Nucleus accumbens (tissue), 56 donors: Measurements from ENCODE around the gene SLC19A1.

Experiments
- DNase-seq, 56 donors: peaks; one replicate each; lab custom pipeline; 2025; lab: John Stamatoyannopoulos, UW

The SLC19A1 gene

DNA sequence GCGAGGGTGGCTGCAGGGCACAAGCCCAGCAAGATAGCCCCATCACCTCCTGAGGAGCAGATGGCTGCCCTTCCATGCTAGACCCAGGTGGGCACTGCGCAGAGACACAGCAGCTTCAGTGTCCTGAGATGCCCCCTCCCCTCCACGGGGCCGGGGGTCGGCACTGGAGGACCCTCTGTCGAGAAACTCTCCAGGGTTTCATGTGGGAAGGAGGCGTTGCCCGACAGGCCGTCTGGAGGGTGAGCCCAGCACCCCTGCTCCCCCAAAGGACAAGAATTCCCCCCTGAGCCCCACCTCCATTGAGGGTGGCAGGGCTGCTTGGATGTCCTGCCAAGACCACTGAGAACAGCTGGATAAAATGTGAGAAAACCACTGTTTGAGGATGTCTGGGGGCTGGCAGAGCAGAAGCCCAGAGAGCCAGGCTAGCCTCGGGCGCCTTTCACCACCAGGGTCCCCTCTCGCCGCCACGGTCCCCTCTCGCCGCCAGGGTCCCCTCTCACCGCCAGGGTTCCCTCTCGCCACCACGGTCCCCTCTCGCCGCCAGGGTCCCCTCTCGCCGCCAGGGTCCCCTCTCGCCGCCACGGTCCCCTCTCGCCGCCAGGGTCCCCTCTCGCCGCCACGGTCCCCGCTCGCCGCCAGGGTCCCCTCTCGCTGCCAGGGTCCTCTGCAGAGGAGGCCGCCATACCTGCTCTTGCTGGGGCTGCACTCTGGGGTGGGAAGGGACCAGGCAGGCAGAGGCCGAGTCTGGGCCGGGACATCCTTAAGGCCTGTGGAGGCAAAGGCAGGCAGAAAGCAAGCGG, 44.2 kb downstream of the SLC19A1 start:
- DNase-seq, result no peak

DNA sequence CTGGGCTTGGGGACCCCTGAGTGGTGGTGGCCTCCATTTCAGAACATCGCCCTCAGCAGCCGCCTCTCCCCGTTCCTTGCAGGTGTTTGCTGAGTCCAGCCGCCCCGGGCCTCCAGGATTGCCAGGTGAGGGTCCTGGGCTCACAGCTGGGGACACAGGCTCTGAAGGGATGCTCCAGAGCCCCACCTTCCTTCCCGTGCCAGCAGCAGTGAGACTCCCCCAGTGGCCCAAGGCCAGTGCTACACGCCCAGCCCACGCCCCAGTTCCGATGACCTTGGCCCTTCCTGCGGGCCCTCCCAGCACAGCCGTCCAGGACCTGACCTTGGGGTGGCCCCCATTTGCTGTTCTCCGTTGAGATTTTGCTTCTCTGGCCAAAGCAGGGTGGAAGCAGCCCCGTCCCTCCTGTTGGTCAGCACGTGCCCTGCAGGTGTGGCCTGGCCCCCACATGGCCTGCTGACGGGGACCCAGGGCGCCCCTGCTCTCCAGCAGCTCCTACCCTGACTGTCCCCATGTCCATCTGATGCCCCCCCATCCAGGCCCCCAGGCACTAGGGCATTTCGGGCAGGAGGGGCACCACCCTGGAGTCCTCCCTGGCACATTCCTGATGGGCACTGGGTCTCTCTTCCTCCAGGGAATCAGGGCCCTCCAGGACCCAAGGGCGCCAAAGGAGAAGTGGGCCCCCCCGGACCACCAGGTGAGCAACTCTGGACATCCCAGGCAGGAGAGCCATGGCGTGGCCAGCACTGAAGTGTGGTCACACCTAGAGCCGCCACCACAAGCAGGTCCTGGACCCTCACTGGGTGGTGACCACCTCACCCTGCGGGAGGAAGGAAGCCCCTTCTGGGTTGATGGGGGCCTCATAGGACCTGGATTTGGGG, 45.0 kb downstream of the SLC19A1 start:
- no peak for DNase-seq

DNA sequence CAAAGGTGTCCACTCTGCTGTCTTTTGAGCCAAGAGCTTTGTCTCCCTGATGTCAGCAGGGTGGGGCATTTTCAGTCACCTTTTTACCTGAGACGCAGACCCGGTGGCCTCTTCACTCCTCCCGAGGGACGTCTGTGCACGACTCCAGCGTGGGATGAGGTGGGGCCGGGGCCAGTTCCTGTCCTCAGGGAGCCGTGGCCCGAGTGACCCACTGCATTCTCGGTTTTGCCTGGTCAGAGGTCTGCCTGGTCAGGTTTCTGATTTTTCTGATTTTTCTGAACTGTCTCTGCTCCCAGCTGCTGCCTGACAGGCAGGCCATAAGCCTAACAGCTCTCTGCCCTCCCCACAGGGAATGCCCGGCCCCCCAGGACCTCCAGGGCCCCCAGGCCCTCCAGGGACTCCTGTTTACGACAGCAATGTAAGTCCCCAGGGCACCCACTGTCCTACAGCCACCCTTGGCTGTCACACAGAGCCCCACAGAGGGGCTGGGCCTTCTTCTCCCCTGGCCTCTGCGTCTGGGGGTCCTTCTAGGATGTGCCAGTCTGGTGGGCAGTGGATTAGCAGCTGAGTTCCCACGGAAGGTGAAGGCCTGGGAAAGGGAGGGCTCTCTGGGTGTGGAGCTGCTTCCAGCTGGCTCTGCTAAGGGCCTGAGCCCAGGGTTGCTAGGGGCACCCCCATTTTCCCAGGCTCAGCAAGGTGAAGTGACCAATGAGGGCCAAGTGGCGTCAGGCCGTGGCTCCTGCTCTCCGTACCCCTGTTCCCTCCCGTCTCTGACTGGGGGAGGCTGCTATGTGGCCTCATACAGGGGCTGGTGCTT, 45.9 kb downstream of the SLC19A1 start:
- DNase-seq, result no peak

DNA sequence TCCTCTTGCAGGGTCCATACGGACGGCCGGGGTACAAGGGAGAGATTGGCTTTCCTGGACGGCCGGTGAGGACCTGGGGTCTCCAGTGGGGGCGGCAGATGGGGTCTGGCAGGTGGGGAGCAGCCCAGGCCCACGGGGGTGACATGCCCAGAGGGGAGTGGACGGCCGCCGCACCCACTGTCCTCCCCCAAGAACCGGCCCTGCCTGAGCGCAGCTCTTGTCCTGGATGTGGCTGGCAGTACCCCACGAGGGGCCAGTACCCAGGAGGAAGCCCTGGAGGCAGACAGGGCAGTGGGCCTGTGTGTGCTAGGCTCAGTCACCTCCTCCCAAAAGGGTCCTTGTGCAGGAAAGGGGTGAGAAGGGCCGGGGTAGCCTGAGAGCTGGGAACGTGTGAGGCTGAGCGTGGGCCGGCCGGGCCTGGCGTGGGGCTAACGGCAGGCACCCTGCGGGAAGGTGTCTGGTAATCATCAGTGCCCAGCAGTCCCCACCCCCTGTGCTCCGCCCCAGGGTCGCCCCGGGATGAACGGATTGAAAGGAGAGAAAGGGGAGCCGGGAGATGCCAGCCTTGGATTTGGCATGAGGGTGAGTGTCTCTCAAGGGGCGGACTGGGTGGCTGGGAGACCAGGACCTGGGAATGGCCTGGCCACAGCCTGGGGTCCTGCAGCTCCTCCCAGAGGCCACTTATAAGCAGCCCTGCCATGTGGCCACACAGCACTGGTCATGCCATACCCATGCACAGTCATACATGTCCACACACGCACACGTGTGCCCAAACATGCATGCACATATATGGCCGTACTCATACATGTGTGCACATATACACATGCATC, 47.2 kb downstream of the SLC19A1 start:
- no peak for DNase-seq

DNA sequence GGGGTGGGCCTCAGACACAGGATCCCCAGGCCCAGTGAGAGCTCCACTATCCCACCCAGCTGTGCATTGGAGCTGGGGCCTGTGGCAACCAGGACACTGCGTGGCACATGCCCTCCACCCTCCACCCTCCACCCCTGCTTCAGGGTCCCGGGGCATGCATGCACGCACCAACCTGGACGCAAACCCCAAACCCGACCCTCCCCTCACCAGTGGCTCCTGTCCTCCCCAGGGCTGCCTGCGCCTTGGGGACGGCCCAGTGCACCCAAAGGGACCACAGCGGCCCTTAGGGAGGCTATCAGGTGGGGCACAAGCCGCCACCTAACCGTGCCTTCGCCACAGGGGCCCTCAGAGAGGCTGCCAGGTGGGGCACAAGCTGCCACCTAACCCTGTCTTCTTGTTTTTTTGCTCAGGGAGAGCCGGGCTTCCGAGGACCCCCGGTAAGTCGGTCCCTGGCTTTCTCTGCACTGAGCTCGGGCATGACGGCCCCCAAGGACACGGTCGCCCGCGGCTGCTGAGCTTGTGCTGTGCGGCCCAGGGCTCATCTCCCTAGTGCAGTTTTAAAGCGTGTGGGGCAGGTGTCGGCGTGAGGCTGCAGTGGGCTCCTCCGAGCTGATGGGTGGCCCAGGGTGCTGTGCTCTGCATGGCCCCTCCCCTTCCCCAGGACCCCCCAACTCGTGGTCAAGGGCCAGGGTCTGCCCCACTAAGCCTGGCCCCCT, 47.9 kb downstream of the SLC19A1 start:
- DNase-seq, result no peak

DNA sequence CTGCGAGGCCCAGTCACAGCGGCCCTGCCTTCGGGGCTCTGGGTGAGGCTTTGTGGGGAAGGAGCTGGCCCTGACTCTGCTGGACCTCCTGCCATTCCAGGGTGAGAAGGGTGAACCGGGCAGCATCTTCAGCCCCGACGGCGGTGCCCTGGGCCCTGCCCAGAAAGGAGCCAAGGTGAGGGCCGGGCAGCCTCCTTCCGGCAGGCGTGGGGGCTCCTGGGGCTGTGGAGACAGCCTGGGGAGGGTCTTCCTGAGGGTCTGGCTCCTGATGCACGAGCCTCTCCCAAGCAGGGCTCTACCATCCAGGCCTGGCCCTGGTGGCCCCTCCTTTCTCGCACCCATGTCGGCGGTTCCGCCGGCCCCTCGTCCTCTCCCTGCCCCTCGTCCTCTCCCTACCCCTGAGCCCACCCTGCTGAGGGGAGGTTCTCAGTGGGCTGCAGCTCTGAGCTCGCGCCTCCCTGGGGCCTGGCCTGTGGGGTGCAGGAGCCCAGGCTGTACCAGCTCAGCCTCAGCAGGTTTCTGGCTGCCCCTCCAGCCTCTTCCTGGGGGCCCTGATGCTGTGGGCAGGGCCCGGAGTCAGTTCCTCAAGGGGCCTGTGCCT, 48.7 kb downstream of the SLC19A1 start:
- no peak for DNase-seq

DNA sequence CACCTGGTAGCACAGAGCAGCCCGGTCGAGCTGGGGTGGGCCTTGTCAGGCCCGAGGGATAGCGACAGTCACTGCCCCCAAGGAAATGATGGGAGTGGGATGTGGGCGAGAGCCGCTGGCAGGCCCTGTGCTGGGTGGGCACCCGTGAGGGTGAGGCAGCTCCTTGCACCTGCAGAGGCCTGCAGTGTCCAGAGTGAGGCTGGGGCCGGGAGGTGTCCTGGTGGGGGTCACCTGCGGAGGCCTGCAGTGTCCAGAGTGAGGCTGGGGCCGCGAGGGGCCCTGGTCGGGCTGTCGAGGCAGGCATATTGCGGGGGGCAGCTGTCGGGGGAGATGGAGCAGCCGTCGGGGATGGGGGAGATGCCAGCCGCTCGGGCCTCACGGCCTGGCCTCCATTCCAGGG, 49.5 kb downstream of the SLC19A1 start:
- no peak for DNase-seq

DNA sequence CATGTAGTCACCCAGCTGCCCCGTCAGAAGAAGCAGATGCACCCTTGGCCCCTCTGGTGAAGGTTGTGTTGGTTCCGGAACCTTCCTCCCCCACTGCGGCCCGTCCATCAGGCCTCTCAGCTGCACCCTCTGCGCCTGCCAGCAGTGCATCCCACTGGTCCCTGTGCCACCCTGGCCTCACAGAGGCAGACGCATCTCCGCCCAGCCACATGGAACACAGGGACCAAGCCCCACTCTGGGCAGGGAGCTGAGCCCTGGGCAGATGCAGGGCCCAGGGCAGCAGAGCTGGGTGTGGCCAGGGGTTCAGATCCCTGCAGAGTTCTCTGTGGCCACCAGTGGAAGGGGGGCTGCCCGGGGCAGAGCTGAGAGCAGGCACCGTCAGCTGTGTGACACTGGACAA, 50.6 kb downstream of the SLC19A1 start:
- DNase-seq, result no peak

DNA sequence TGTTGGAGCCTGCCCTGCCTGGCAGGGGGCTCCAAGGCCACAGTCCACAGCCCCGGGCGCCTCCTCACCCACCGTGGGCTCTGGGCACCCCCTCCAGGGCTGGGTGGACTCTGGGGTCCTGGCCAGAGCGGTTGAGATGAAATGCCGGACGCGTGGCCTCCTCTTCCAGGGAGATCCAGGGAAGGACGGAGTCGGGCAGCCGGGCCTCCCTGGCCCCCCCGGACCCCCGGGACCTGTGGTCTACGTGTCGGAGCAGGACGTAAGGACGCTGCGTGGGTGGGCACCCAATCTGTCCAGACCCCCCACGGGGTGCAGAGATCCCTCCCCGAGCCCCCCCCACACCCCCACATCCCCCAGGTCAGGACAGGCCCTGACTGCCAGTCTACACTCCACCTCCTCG, 51.2 kb downstream of the SLC19A1 start:
- DNase-seq, result no peak

DNA sequence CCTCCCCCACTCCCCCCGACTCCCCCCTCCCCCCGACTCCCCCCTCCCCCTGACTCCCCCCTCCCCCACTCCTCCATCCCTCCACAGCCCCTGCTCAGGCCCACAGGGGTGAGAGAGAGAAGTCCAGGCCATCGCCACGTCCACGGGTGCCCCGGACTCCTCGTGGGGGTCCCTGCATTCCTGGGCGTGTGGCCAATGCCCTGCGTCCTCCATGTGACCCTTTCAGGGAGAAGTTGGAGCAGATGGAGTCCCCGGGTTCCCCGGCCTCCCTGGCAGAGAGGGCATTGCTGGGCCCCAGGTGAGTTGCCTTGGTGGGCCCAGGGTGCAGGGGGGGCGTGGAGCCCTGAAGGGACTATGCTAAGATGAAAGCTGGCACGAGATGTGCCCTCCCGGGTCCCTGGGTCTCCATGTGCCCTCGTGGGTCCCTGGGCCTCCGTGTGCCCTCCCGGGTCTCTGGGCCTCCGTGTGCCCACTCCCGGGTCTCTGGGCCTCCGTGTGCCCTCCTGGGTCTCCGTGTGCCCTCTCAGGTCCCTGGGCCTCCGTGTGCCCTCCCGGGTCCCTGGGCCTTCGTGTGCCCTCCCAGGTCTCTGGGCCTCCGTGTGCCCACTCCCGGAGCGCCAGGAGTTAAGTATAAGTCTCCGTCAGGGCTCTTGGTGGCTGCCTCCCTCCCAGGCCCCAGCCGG, 52.0 kb downstream of the SLC19A1 start:
- no peak for DNase-seq

DNA sequence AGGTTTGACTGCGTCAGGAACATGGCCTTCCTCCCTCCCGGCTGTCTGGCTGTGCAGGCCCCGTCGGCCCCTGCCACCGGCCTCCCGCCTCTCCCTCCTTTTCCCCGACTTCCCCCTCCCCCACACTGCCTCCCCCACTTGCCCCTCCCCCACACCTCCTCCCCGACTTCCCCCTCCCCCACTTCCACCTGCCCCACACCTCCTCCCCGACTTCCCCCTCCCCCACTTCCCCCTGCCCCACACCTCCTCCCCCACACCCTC, 52.6 kb downstream of the SLC19A1 start:
- no peak for DNase-seq

DNA sequence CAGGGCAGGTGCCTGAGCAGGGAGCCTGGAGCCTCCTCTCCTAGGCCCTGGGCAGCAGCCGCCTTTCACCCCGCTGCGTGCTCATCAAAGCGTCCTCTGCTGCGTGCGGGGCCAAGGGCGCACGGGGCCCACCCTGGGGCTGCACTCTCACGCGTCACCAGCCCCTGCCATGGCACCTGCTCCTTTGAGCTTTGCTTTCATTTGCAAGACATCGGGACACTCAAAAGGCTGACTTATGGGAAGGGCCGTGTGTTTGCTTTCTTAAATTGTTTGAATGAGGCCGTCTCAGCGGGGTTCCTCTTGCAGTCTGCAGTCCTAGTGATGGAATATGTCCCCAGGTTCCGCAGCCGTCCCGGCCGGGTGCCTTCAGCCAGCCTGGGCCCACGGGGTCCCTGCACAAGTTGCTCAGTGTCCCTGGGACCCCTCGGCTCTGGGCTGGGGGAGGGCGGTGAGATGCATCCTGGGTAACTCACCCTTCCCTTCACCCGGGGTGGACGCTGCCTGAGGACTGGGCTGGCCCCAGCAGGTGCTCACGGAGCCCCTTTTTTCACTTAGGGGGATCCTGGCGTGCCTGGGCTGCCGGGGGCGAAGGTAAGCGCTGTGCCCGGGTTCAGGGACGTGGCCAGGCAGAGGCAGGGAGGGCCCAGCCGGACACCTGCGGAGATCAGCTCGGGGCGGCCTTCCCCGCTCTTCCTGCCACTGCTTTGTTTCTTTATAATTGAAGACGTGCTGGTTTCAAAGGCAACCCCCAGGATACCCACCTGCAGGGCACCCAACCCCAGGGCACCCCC, 53.1 kb downstream of the SLC19A1 start:
- no peak for DNase-seq

DNA sequence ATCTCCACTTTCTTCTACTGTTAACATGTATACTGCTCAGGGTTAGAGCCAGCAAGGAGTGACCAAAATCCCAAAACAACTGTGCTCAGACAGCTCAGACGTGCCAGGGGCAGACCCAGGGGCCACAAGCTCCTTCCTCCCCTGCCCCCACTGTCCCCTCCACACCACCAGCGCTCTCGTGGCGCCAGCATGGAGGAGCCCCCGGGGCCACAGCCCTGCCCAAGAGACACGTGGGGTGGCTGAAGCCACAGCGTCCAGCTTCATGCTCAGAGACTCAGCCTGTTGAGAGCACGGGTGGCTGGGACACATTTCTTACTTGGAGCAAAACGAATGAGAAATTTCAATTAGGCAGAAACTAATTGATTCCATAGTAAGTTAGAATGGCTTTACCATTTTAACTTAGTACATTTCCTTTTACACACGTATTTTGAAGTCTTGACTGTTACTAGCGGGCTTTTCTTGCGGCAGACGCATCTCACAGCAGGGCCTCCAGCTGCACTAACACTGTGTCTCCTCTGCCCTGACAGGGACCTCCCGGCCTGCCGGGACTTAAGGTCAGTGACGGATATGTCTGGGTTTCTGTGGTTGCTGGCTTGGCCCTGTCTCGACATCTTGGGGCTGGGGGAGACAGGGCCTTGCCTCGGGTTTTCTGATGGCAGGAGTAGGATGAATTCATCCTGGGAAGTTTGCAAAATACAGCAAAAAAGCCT, 54.2 kb downstream of the SLC19A1 start:
- no peak for DNase-seq

DNA sequence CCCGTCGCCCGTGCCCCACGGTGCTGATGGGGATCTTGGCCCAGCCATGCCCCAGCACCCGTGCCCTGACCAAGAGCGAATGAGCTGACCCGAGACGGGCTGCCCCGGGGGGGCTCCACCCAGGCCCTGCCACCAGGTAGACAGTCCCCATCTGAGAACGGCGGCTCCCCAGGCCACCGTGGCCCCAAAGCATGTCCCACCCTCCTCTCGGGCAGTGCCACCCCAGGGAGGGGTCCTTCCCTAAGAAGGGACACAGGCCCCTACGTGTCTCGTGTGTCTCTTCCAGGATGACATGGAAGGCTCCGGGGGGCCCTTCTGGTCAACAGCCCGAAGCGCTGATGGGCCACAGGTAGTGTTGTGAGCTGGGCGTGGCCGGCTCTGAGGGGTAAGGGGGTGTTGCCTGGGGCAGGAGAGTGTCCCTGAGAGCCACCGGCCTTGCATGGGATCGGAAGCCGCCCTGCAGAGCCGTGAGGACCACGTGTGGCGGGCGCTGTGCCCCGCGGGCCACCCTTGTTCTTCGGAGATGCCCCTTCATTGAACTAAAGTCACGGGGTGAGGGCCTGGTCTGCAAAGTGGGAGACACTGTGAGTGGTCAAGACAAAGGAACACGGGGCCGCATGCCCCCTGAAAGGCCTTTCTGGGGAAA, 55.0 kb downstream of the SLC19A1 start:
- DNase-seq, result no peak

DNA sequence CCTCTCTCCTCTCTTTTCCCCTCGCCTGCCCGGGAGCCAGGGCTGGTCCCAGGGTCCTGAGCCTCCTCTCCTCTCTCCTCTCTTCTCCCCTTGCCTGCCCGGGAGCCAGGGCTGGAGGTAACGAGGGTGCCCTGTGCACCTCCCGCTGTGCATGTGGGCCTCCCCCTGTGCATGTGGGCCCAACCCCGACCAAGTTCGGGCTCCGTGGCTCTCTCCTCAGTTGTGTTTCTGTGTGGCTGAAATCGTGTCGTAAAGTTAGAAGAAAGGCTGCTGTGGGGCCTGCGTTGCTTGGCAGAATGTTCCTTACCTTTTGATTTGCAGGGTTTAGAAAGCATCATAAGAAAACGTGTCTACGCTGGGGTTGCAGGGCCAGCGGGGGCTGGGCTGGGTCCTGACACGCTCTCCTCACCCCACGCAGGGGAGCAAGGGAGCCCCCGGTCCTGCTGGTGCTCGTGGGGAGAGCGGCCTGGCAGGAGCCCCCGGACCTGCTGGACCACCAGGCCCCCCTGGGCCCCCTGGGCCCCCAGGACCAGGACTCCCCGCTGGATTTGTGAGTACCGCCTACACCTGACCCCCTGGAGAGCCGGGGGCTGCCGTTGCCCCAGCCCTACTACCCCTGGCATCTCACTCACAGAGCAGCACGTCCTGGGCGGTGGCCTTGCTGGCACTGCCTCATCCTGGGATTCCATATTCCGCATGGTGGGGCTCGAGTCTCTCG, 55.6 kb downstream of the SLC19A1 start:
- no peak for DNase-seq
